ENCODE measurements around the gene PDPN. TPM values are rescaled to one million over a fixed set of nuclear protein-coding genes. Genes with fewer than 3 reads are reported as not detected.

The PDPN gene
- total RNA-seq, 3 donors from 2014 or later = 18.1 to 38.8 (median 29.2) TPM

- intact Hi-C loops (cut with DNase I; ENCODE audit: low total_unique reads) = loop anchor here (5.0 kb wide), 1 partner anchor 1953 kb away; no protein-coding TSS in a partner anchor
- peak overlapping the region; percentile 55 to 80 (median 62) for H3K4me3 ChIP-seq
- peak overlapping the region; percentile 90 to 97 for H3K27ac ChIP-seq
- no peaks in the 10 kb centered on the region for H3K4me1 ChIP-seq
- DNase-seq (ENCODE audit: low spot score in 2 of 2) = peak in 1 of 2 donors; percentile 79
- H3K36me3 ChIP-seq = no peaks in the 10 kb centered on the region
- peaks cover 0 to 27% of the 10 kb centered on the region in 2 donors for H3K27me3 ChIP-seq
- no peaks in the 10 kb centered on the region for H3K9me3 ChIP-seq
- TF ChIP-seq POLR2AphosphoS5 (IDR thresholded peaks at IDR 0.05) (peak in 2 of 3 donors; percentile 6 to 51), CTCF (IDR thresholded peaks at IDR 0.05) (no peak)
Measured at GRCh38 chr1:13583966-13584791, 547 bp downstream of the PDPN start.

GRCh38 chr1:13584876-13585611, 1.4 kb downstream of the PDPN start:
- peak overlapping the region; percentile 90 to 97 for H3K27ac ChIP-seq
- TF ChIP-seq CTCF (IDR thresholded peaks at IDR 0.05) (no peak), POLR2A (IDR thresholded peaks at IDR 0.05) (no peak)
- no peaks in the 10 kb centered on the region for H3K9me3 ChIP-seq
- intact Hi-C loops (cut with DNase I; ENCODE audit: low total_unique reads) = loop anchor here (5.0 kb wide), 1 partner anchor 1952 kb away; no protein-coding TSS in a partner anchor
- no peak for DNase-seq (ENCODE audit: low spot score in 2 of 2)
- peaks cover 0 to 27% of the 10 kb centered on the region in 2 donors for H3K27me3 ChIP-seq
- peak overlapping the region; percentile 55 to 80 (median 62) for H3K4me3 ChIP-seq
- H3K4me1 ChIP-seq = no peaks in the 10 kb centered on the region
- no peaks in the 10 kb centered on the region for H3K36me3 ChIP-seq

- H3K4me3 ChIP-seq = peak overlapping the region; percentile 55 to 80 (median 62)
- no peaks in the 10 kb centered on the region for H3K36me3 ChIP-seq
- DNase-seq (ENCODE audit: low spot score in 2 of 2) = no peak
- no peaks in the 10 kb centered on the region for H3K9me3 ChIP-seq
- no peaks in the 10 kb centered on the region for H3K4me1 ChIP-seq
- H3K27ac ChIP-seq = peak overlapping the region; percentile 90 to 97
- intact Hi-C loops (cut with DNase I; ENCODE audit: low total_unique reads) = no loop called here
- H3K27me3 ChIP-seq = peaks cover 0 to 25% of the 10 kb centered on the region in 2 donors
- TF ChIP-seq CTCF (IDR thresholded peaks at IDR 0.05) (no peak), POLR2A (IDR thresholded peaks at IDR 0.05) (no peak), POLR2AphosphoS5 (IDR thresholded peaks at IDR 0.05) (no peak)
Measured at GRCh38 chr1:13585612-13585991, 2.0 kb downstream of the PDPN start.

GRCh38 chr1:13586001-13586400, 2.4 kb downstream of the PDPN start:
- Histone ChIP-seq H3K4me1 (no peaks in the 10 kb centered on the region), H3K27ac (peak overlapping the region; percentile 90 to 97), H3K27me3 (peaks cover 0 to 21% of the 10 kb centered on the region in 2 donors), H3K9me3 (no peaks in the 10 kb centered on the region), H3K4me3 (peak overlapping the region; percentile 55 to 80 (median 62)), H3K36me3 (no peaks in the 10 kb centered on the region)
- DNase-seq (ENCODE audit: low spot score in 2 of 2) = no peak
- intact Hi-C loops (cut with DNase I; ENCODE audit: low total_unique reads) = no loop called here
- TF ChIP-seq POLR2AphosphoS5 (IDR thresholded peaks at IDR 0.05) (no peak), CTCF (IDR thresholded peaks at IDR 0.05) (no peak), POLR2A (IDR thresholded peaks at IDR 0.05) (no peak)

Measured in breast epithelium (tissue), 4 donors.